ENCODE data around the gene FBF1.
"Not testable (repeated sequence)": the region's sequence is repeated elsewhere in the genome, so short reads cannot be mapped to it uniquely, and the experiment has no call there.

DNA sequence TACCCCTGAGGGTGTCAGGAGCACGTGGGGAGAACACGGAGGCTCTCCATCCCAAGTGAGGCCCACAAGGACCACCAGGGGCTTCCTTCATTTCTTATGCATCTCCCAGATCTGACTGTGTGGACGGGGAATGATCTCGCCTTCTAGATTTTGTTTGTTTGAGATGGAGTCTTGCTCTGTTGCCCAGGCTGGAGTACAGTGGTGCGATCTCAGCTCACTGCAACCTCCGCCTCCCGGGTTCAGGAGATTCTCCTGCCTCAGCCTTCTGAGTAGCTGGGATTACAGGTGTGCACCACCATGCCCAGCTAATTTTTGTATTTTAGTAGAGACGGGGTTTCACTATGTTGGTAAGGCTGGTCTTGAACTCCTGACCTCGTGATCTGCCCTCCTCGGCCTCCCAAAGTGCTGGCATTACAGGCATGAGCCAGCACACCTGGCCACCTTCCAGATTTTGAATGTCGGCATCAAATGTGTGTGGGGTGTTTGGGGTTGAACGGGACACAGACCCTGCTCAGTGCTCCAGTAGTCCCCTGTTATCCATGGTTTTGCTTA lies 72.0 kb downstream of the FBF1 start:
- TF ChIP-seq, protein P1, sequence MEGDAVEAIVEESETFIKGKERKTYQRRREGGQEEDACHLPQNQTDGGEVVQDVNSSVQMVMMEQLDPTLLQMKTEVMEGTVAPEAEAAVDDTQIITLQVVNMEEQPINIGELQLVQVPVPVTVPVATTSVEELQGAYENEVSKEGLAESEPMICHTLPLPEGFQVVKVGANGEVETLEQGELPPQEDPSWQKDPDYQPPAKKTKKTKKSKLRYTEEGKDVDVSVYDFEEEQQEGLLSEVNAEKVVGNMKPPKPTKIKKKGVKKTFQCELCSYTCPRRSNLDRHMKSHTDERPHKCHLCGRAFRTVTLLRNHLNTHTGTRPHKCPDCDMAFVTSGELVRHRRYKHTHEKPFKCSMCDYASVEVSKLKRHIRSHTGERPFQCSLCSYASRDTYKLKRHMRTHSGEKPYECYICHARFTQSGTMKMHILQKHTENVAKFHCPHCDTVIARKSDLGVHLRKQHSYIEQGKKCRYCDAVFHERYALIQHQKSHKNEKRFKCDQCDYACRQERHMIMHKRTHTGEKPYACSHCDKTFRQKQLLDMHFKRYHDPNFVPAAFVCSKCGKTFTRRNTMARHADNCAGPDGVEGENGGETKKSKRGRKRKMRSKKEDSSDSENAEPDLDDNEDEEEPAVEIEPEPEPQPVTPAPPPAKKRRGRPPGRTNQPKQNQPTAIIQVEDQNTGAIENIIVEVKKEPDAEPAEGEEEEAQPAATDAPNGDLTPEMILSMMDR (conservative IDR thresholded peaks at IDR 0.05 in 1 of 2, IDR thresholded peaks at IDR 0.05 in 1 of 2; ENCODE audit: extremely low read depth in 1 of 2, insufficient read depth in 1 of 2, low read depth in 1 of 2, low read length in 2 of 2): not testable (repeated sequence)
- not testable (repeated sequence) for TF ChIP-seq EZH2 (IDR thresholded peaks at IDR 0.05; ENCODE audit: borderline replicate concordance, low read length)
